ENCODE results near the gene MVB12B. TPM values are rescaled to one million over a fixed set of nuclear protein-coding genes. Genes with fewer than 3 reads are reported as not detected.

Gene MVB12B
- total and polyA plus RNA-seq, 2 of the 4 experiments (the other 2 are of a cell fraction), result 2.0 to 4.0 TPM

DNA sequence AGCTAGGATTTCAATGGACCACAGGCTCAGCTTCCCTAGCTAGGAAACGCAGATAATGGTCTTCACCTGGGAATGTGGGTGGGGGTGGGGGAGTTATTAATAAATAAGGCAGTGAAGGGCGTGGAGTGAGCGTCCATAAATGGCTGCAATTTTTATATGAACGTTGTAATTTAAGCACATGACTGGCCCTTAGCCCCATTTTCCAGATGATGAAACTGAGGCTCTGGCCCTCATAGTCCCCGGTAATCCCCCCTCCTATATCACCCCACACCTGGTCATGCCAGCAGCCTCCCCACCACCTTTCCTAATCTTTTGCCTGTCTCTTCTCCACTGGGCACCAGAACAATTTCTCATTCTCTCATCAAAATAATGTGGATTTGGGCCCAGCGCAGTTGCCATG, 225.2 kb downstream of the MVB12B start:
- Histone ChIP-seq H3K18ac (ENCODE audit: low read depth, low read length) (no peak overlapping the region), H4K5ac (ENCODE audit: low read depth, low read length) (no peak overlapping the region), H3K79me1 (ENCODE audit: low read depth in 1 of 2, low read length in 2 of 2) (no peaks in the 10 kb centered on the region), H3K4me3 (ENCODE audit: insufficient read depth, low read depth, low read length) (no peak overlapping the region), H4K8ac (ENCODE audit: low read depth in 2 of 2, low read length in 2 of 2) (no peak overlapping the region), H4K91ac (ENCODE audit: insufficient read depth, low read depth, low read length) (no peak overlapping the region), H2BK120ac (ENCODE audit: low read depth, low read length) (no peak overlapping the region), H4K20me1 (ENCODE audit: insufficient read depth, low read length) (peaks cover 2% of the 10 kb centered on the region; the same call in 1 of the 2 replicates), H3K4me1 (ENCODE audit: control insufficient read depth, insufficient read depth, low read length) (no peaks in the 10 kb centered on the region), H2BK5ac (ENCODE audit: low read depth, low read length, poor library complexity, severe bottlenecking) (no peak overlapping the region), H2AK9ac (replicated peaks; ENCODE audit: low read depth, low read length, poor library complexity) (no peak overlapping the region), H3K36me3 (ENCODE audit: control insufficient read depth, insufficient read depth, low read length) (no peaks in the 10 kb centered on the region), H3K9me1 (ENCODE audit: insufficient read depth, low read length) (no peaks in the 10 kb centered on the region; the same call in 1 of the 2 replicates), H2AK5ac (ENCODE audit: low read depth, low read length) (no peak overlapping the region), H2AFZ (replicated peaks; ENCODE audit: low read length, poor library complexity) (no peak overlapping the region), H3K27me3 (ENCODE audit: control insufficient read depth, insufficient read depth, low read length) (peaks cover 35% of the 10 kb centered on the region), H3K23ac (ENCODE audit: low read depth, low read length) (no peak overlapping the region), H3K14ac (replicated peaks; ENCODE audit: low read depth, low read length) (no peak overlapping the region), H3K9me3 (ENCODE audit: control insufficient read depth, insufficient read depth, low read length) (peaks cover 4% of the 10 kb centered on the region), H3K4ac (ENCODE audit: low read depth, low read length) (no peak overlapping the region), H2BK15ac (ENCODE audit: low read depth, low read length) (no peak overlapping the region), H3K4me2 (ENCODE audit: low read depth, low read length) (no peak overlapping the region), H3K27ac (ENCODE audit: insufficient read depth, low read length) (no peak overlapping the region), H3K56ac (ENCODE audit: extremely low read depth, insufficient read depth, low read length) (no peak overlapping the region), H3K9ac (ENCODE audit: low read depth, low read length) (no peak overlapping the region), H2BK20ac (ENCODE audit: low read depth, low read length) (no peak overlapping the region)
- no peak for DNase-seq
- 93% methylated on average over 3 of the region's 6 CpGs; no CpG with 5 or more reads in 1 of the 2 experiments for WGBS, 2 experiments (ENCODE audit: extremely low coverage in 2 of 2, insufficient read length in 1 of 2)
- ChIA-PET CTCF (no interaction called here), POLR2A (ENCODE audit: unreplicated experiment) (no interaction called here)
- intact Hi-C loops (cut with micrococcal nuclease) (no loop called here), dilution Hi-C loops (cut with HindIII; ENCODE audit: low sequenced_read_pairs, unreplicated experiment) (no loop called here), in situ Hi-C loops (cut with MboI; ENCODE audit: low sequenced_read_pairs) (no loop called here)
- TF ChIP-seq USF2 (IDR thresholded peaks at IDR 0.05; ENCODE audit: low read depth, low read length) (no peak), BHLHE40 (IDR thresholded peaks at IDR 0.05; ENCODE audit: low read depth, low read length) (no peak), CEBPB (IDR thresholded peaks at IDR 0.05; ENCODE audit: low read depth, low read length) (no peak), MAZ (IDR thresholded peaks at IDR 0.05; ENCODE audit: borderline replicate concordance, low read depth, low read length) (no peak), NFE2L2 (IDR thresholded peaks at IDR 0.05; ENCODE audit: low read depth, low read length) (no peak), RCOR1 (IDR thresholded peaks at IDR 0.05; ENCODE audit: insufficient replicate concordance, low read length) (no peak), MAFK (IDR thresholded peaks at IDR 0.05; ENCODE audit: low read depth, low read length) (no peak), MXI1 (IDR thresholded peaks at IDR 0.05; ENCODE audit: borderline replicate concordance, low read depth, low read length) (no peak), CTCF (conservative IDR thresholded peaks at IDR 0.05; ENCODE audit: low read depth, low read length) (no peak), RAD21 (IDR thresholded peaks at IDR 0.05; ENCODE audit: low read length) (no peak), POLR2A (IDR thresholded peaks at IDR 0.05; ENCODE audit: low read depth, low read length) (no peak), SMC3 (IDR thresholded peaks at IDR 0.05; ENCODE audit: low read depth, low read length) (no peak), RFX5 (IDR thresholded peaks at IDR 0.05; ENCODE audit: low read depth, low read length) (no peak)
- BruUV-seq (replicated peaks), result no TSS peak
- ATAC-seq (ENCODE audit: low read depth), result no peak
